Measurements from ENCODE around the gene DNAH10. TPM values are rescaled to one million over a fixed set of nuclear protein-coding genes. Genes with fewer than 3 reads are reported as not detected.

Gene DNAH10
- total RNA-seq, 1 donor from 2014 or later = 0.17 TPM

- no peak for TF ChIP-seq CTCF (conservative IDR thresholded peaks at IDR 0.05; ENCODE audit: low read depth, low read length)
- DNase-seq (ENCODE audit: low read depth) = no peak
- H3K4me3 ChIP-seq (ENCODE audit: low read depth, low read length) = peak overlapping the region; percentile 80
These were observed 209.3 kb downstream of the DNAH10 start for GRCh38 chr12:123971449-123971769.

- TF ChIP-seq CTCF (conservative IDR thresholded peaks at IDR 0.05; ENCODE audit: low read depth, low read length) = no peak
- peak overlapping the region; percentile 80 for H3K4me3 ChIP-seq (ENCODE audit: low read depth, low read length)
- DNase-seq (ENCODE audit: low read depth) = no peak
These were observed 209.8 kb downstream of the DNAH10 start for GRCh38 chr12:123971770-123972456.

GRCh38 chr12:123972457-123973401 lies 210.6 kb downstream of the DNAH10 start, which contains the start of the genes CCDC92 and ZNF664:
CCDC92 (minus strand) TSS chr12:123972831; CDS start chr12:123944305, 28,526 bp downstream.
ZNF664 (plus strand) TSS chr12:123973215; CDS start chr12:124012145, 38,930 bp downstream.
- peak within 1 kb of the TSS; percentile 80 for H3K4me3 ChIP-seq (ENCODE audit: low read depth, low read length)
- TF ChIP-seq CTCF (conservative IDR thresholded peaks at IDR 0.05; ENCODE audit: low read depth, low read length) = no peak
- DNase-seq (ENCODE audit: low read depth) = no peak

GRCh38 chr12:123973552-123974341 lies 211.6 kb downstream of the DNAH10 start:
- H3K4me3 ChIP-seq (ENCODE audit: low read depth, low read length) = peak overlapping the region; percentile 75
- no peak for TF ChIP-seq CTCF (conservative IDR thresholded peaks at IDR 0.05; ENCODE audit: low read depth, low read length)
- no peak for DNase-seq (ENCODE audit: low read depth)

- H3K4me3 ChIP-seq (ENCODE audit: low read depth, low read length) = no peak overlapping the region
- no peak for DNase-seq (ENCODE audit: low read depth)
- no peak for TF ChIP-seq CTCF (conservative IDR thresholded peaks at IDR 0.05; ENCODE audit: low read depth, low read length)
These were observed 214.2 kb downstream of the DNAH10 start for GRCh38 chr12:123976227-123976826.

GRCh38 chr12:123979566-123979965 lies 217.5 kb downstream of the DNAH10 start:
- no peak for DNase-seq (ENCODE audit: low read depth)
- no peak overlapping the region for H3K4me3 ChIP-seq (ENCODE audit: low read depth, low read length)
- TF ChIP-seq CTCF (conservative IDR thresholded peaks at IDR 0.05; ENCODE audit: low read depth, low read length) = no peak

Data from epithelial cell of proximal tubule (primary cell).